K562 (cell line): ENCODE results near the gene NTSR2. TPM values are rescaled to one million over a fixed set of nuclear protein-coding genes. Genes with fewer than 3 reads are reported as not detected.

ENCODE experiments used
- CXXC5 ChIP-seq: fragments of 250-450 bp; sonication (Bioruptor Pico); IDR thresholded peaks from 2 replicates; pipeline ENCODE4 v1.8.0; 2022; ENCODE audit warnings: inconsistent platforms, mild to moderate bottlenecking, moderate library complexity
- ETV1 ChIP-seq: fragments of 450-650 bp; conservative IDR thresholded peaks from 2 replicates; pipeline ENCODE4 v1.6.1; 2016; ENCODE audit warnings: missing genetic modification characterization, control low read depth, low read depth, missing compliant biosample characterization
- HES1 ChIP-seq: fragments of 450-650 bp; IDR thresholded peaks from 2 replicates; pipeline ENCODE4 v1.6.1; 2016; ENCODE audit warnings: low read depth, mild to moderate bottlenecking, moderate library complexity
- PRPF4 ChIP-seq: fragments of 200-400 bp; formaldehyde crosslinking; IDR thresholded peaks from one replicate; pipeline ENCODE4 v1.6.1; 2017; ENCODE audit warnings: low read length, low read depth, mild to moderate bottlenecking; ENCODE audit not compliant: insufficient read depth, poor library complexity, severe bottlenecking
- RERE ChIP-seq: sonication (generic); formaldehyde crosslinking; IDR thresholded peaks from 2 replicates; pipeline ENCODE4 v1.8.0; 2023; ENCODE audit warnings: missing genetic modification reagents, mild to moderate bottlenecking, borderline replicate concordance
- SIN3B ChIP-seq: fragments of 450-650 bp; IDR thresholded peaks from 2 replicates; pipeline ENCODE4 v1.6.1; 2017; ENCODE audit warnings: low read depth, mild to moderate bottlenecking, moderate library complexity
- SIRT6 ChIP-seq: IDR thresholded peaks from one replicate; pipeline ENCODE4 v1.6.1; 2012; ENCODE audit warnings: low read depth, mild to moderate bottlenecking, control low read depth, inconsistent platforms, low read length, moderate library complexity
- SNAPC5 ChIP-seq: fragments of 250-450 bp; sonication (Bioruptor Pico); IDR thresholded peaks from 2 replicates; pipeline ENCODE4 v1.8.0; 2021; ENCODE audit warnings: moderate library complexity, mild to moderate bottlenecking, inconsistent platforms
- ZBTB49 ChIP-seq: sonication (generic); formaldehyde crosslinking; IDR thresholded peaks from 2 replicates; pipeline ENCODE4 v1.8.0; 2022; ENCODE audit warnings: missing genetic modification reagents, mild to moderate bottlenecking, borderline replicate concordance
- ZC3H11A ChIP-seq: IDR thresholded peaks from 2 replicates; pipeline ENCODE4 v1.6.1; 2012; ENCODE audit warnings: low read depth, low read length, improper control_type of control experiment
- ZNF589 ChIP-seq: fragments of 200-800 bp; sonication (Bioruptor generic); IDR thresholded peaks from 2 replicates; pipeline ENCODE4 v1.6.1; 2016; ENCODE audit warnings: low read depth, missing genetic modification characterization, missing compliant biosample characterization
- ZNF592 ChIP-seq: fragments of 450-650 bp; IDR thresholded peaks from 2 replicates; pipeline ENCODE4 v1.6.1; 2017; ENCODE audit warnings: antibody characterized with exemption, mild to moderate bottlenecking
- ZSCAN29 ChIP-seq: fragments of 450-650 bp; IDR thresholded peaks from 2 replicates; pipeline ENCODE4 v1.6.1; 2017
- polyA plus RNA-seq, 8 experiments: library from polyadenylated mRNA; depleted of rRNA in 4 of 8; stranded (reverse) in 5 of 8; unstranded in 3 of 8; fragments of >200 nt; fragmentation: Nextera tagmentation in 2 of 8; fragmentation: Illumina TruSeq in 1 of 8; extraction: Ambion mirVana in 2 of 8; extraction: Trizol in 1 of 8; gene quantifications; 2 replicates each; pipeline versions ENCODE4 v1.2.1 to v1.2.3, GENCODE V29; 2011 to 2014; ENCODE audit warnings: inconsistent platforms in 1 of 8, missing spikeins in 1 of 8
- total RNA-seq, 7 experiments: library from RNA; depleted of rRNA in 6 of 7; stranded (reverse); fragments of >200 nt in 6 of 7; fragmentation: Illumina TruSeq in 2 of 7; extraction: Trizol in 2 of 7; gene quantifications; 2 replicates each; pipeline versions ENCODE4 v1.2.1 to v1.2.3, GENCODE V29; 2011 to 2021; ENCODE audit warnings: low replicate concordance in 1 of 7

Gene NTSR2
- total and polyA plus RNA-seq, 9 of the 15 experiments (the other 6 are each of a cell fraction or from before 2014, with no cell fraction given) = not detected

- TF ChIP-seq RERE (CRISPR knock-in tag) (no peak), SNAPC5 (CRISPR knock-in tag) (no peak), ZNF589 (CRISPR knock-in tag) (no peak), ETV1 (tag) (no peak), HES1 (no peak), SIN3B (no peak), SIRT6 (no peak), ZBTB49 (no peak), PRPF4 (no peak), CXXC5 (CRISPR knock-in tag) (no peak), ZC3H11A (no peak), ZNF592 (no peak), ZSCAN29 (no peak)
Measured at GRCh38 chr2:11692966-11693521, 23.0 kb upstream of the NTSR2 start (continued).
